Heart left ventricle (tissue), 13 donors: ENCODE data around the gene CPNE2.

Source experiments
- CTCF ChIP-seq, 12 donors: fragments of 200-600 bp; sonication (generic) in 4 of 12; IDR thresholded peaks; one replicate each; pipeline versions ENCODE4 v1.5.0 to v1.8.0; 2018 to 2022; ENCODE audit warnings: antibody characterized with exemption in 12 of 12, mild to moderate bottlenecking in 5 of 12
- POLR2A ChIP-seq, 2 donors: fragments of 450-650 bp; IDR thresholded peaks; one replicate each; pipeline ENCODE4 v1.6.1; 2017; ENCODE audit warnings: antibody characterized with exemption in 2 of 2, mild to moderate bottlenecking in 2 of 2, moderate library complexity in 2 of 2
- donor health status: ischemic (EF 13 %, LVEDD 7.1; RV severe dilation, severe dysfunction).
- donor health status: DM: no; HTN: yes; CAD: no.
- donor health status: DM: no; HTN: no; CAD: no.
- donor health status: ischemic (EF 25% LVEDD 6.9; RV normal size, moderate dysfunction).
- donor health status: ischemic (EF 25% LVEDD 5.7; RV mildly dilated, moderate dysfunction).
- donor health status: ischemic (EF 35%, LVEDD 5.7; RV mildly dilated, moderate dysfunction).
- donor health status: nonischemic (EF 11% LVEDD 7.7; RV severe dilation, severe dysfunction).
- donor health status: DM: yes; HTN: yes; CAD: no.
- donor health status: PGD.
- donor health status: ischemic (EF 29% LVEDD 5.4; RV normal size, mild dysfunction).
- donor health status: nonischemic (EF 23%, LVEDD 6.1; RV moderate dilation, normal function).

DNA sequence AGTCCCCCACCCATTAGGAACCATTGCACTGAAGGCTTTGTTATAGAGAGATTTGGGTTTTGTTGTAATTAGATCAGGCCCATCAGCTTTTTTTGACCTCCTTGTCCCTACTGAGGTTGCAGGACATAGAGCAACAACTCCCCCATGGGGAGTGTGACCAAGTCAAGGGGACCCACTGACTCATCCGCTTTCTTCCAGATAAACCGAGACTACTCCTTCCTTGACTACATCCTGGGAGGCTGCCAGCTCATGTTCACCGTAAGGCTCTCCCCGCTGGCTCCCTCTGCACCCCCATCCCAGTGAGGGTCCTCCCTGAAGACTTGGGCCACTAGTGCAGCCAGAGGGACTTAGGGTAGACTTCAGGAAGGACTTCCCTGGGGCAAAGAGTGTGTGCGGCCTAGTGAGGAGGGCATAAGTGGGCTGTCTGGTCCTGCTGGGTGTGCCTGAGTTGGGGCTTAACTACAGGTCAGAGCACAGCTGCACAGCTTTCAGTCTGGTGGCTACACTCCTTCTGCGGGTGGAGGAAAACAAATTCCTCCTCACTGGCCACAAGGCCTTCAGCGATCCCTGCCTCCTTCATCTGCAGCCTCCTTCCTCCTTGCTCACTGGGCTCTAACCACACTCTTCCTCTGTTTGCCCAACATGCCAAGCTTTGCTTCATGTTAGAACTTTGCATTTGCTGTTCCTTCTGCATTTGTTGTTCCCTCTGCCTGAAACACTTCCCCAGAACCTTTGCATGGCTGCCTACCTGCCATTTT is 31.0 kb downstream of the CPNE2 start:
- no peak for TF ChIP-seq CTCF (IDR thresholded peaks at IDR 0.05)
- TF ChIP-seq POLR2A (IDR thresholded peaks at IDR 0.05): no peak
